SK-N-SH (cell line): Measurements from ENCODE around the gene TEAD1.

Experiments used
- CTCF ChIP-seq: fragments of 200-600 bp; sonication (generic); IDR thresholded peaks from 2 replicates; pipeline ENCODE4 v1.6.1; 2017; ENCODE audit warnings: antibody characterized with exemption, mild to moderate bottlenecking, moderate library complexity
- EP300 ChIP-seq, 2 experiments: IDR thresholded peaks; 2 replicates each; pipeline versions ENCODE4 v1.4.0 to v1.6.1; 2012; ENCODE audit warnings: borderline replicate concordance in 1 of 2, low read depth in 1 of 2, low read length in 1 of 2
- MEF2A ChIP-seq: IDR thresholded peaks from 2 replicates; pipeline ENCODE4 v1.4.0; 2012; ENCODE audit warnings: low read depth, borderline replicate concordance
- POLR2AphosphoS5 ChIP-seq: IDR thresholded peaks from 2 replicates; pipeline ENCODE4 v1.6.1; 2012; ENCODE audit warnings: low read depth, low read length
- RFX5 ChIP-seq: IDR thresholded peaks from 2 replicates; pipeline ENCODE4 v1.6.1; 2012; ENCODE audit warnings: mild to moderate bottlenecking, improper control_type of control experiment, low read length
- SIN3A ChIP-seq: IDR thresholded peaks from 2 replicates; pipeline ENCODE4 v1.6.1; 2012; ENCODE audit warnings: low read depth, mild to moderate bottlenecking, low read length, moderate library complexity, borderline replicate concordance
- YY1 ChIP-seq: IDR thresholded peaks from 2 replicates; pipeline ENCODE4 v1.4.0; 2012; ENCODE audit warnings: low read depth, mild to moderate bottlenecking
- TF ChIP-seq, protein P1 (sequence below): IDR thresholded peaks from 2 replicates; pipeline ENCODE4 v1.4.0; 2012; ENCODE audit warnings: low read depth, borderline replicate concordance
- TF ChIP-seq, protein P2 (sequence below): fragments of 150-350 bp; IDR thresholded peaks from 2 replicates; pipeline ENCODE4 v1.6.1; 2017; ENCODE audit warnings: antibody characterized with exemption, low read length, low read depth, borderline replicate concordance
- TF ChIP-seq, protein P3 (sequence below): IDR thresholded peaks from 2 replicates; pipeline ENCODE4 v1.6.1; 2012; ENCODE audit warnings: mild to moderate bottlenecking, low read depth, low read length, moderate library complexity

- TF ChIP-seq CTCF (no peak), MEF2A (no peak), RFX5 (no peak), POLR2AphosphoS5 (no peak), EP300 (IDR thresholded peaks at IDR 0.05; ENCODE audit: borderline replicate concordance in 1 of 2, low read depth in 1 of 2, low read length in 1 of 2) (no peak), YY1 (no peak), SIN3A (no peak)
- TF ChIP-seq, protein P1, sequence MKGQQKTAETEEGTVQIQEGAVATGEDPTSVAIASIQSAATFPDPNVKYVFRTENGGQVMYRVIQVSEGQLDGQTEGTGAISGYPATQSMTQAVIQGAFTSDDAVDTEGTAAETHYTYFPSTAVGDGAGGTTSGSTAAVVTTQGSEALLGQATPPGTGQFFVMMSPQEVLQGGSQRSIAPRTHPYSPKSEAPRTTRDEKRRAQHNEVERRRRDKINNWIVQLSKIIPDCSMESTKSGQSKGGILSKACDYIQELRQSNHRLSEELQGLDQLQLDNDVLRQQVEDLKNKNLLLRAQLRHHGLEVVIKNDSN: no peak
- TF ChIP-seq, protein P2, sequence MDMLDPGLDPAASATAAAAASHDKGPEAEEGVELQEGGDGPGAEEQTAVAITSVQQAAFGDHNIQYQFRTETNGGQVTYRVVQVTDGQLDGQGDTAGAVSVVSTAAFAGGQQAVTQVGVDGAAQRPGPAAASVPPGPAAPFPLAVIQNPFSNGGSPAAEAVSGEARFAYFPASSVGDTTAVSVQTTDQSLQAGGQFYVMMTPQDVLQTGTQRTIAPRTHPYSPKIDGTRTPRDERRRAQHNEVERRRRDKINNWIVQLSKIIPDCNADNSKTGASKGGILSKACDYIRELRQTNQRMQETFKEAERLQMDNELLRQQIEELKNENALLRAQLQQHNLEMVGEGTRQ: no peak
- TF ChIP-seq, protein P3, sequence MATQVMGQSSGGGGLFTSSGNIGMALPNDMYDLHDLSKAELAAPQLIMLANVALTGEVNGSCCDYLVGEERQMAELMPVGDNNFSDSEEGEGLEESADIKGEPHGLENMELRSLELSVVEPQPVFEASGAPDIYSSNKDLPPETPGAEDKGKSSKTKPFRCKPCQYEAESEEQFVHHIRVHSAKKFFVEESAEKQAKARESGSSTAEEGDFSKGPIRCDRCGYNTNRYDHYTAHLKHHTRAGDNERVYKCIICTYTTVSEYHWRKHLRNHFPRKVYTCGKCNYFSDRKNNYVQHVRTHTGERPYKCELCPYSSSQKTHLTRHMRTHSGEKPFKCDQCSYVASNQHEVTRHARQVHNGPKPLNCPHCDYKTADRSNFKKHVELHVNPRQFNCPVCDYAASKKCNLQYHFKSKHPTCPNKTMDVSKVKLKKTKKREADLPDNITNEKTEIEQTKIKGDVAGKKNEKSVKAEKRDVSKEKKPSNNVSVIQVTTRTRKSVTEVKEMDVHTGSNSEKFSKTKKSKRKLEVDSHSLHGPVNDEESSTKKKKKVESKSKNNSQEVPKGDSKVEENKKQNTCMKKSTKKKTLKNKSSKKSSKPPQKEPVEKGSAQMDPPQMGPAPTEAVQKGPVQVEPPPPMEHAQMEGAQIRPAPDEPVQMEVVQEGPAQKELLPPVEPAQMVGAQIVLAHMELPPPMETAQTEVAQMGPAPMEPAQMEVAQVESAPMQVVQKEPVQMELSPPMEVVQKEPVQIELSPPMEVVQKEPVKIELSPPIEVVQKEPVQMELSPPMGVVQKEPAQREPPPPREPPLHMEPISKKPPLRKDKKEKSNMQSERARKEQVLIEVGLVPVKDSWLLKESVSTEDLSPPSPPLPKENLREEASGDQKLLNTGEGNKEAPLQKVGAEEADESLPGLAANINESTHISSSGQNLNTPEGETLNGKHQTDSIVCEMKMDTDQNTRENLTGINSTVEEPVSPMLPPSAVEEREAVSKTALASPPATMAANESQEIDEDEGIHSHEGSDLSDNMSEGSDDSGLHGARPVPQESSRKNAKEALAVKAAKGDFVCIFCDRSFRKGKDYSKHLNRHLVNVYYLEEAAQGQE: no peak
Observed at GRCh38 chr11:12666915-12667314, 7.3 kb upstream of the TEAD1 start.
